HG03520 (cell line): ENCODE results near the gene MXD4.
A peak's percentile ranks its signal among the peaks of the same experiment; 100 is the strongest.

ENCODE experiments used
- ATAC-seq: cut with Tn5 transposase; IDR thresholded peaks from one replicate; pipeline ENCODE4 v1.9.1; 2021; ENCODE audit warnings: mild to moderate bottlenecking, moderate library complexity; ENCODE audit not compliant: unreplicated experiment

The MXD4 gene

GRCh38 chr4:2251795-2252529 is 9.9 kb downstream of the MXD4 start:
- ATAC-seq: no peak

DNA sequence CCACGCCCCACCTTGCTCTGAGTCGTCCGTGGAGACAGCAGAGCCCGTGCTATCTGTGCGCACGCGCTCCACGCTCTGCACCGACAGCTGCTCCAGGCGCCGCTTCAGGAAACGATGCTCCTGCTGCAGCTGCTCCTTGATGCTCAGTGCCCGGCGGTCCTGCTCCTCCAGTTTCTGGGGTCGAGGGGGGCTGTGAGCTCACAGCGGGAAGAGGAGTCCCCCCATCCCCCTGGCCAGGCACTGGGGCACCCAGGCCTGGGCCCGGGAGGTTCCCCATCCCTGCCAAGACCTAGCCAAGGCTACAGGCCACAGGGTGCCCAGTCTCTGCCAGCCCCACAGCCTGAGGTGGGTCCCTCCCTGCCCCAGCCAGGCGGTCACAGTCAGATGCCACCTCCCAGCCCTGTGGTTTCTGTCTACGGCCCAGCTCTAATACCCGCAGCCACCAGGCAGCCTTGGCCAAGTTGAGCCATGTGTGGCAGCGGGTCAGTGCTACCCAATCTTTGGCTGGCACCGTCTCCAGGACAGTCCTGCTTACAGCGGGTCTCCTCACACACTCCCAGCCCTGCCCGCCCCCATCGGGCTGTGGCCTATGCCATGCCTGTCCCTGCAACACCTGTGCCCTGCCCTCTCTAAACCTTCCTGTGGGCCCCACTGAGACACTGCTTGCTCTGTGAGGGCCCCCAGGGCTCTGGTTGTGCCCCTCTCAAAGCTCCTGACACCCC is 10.7 kb downstream of the MXD4 start:
- no peak for ATAC-seq

DNA sequence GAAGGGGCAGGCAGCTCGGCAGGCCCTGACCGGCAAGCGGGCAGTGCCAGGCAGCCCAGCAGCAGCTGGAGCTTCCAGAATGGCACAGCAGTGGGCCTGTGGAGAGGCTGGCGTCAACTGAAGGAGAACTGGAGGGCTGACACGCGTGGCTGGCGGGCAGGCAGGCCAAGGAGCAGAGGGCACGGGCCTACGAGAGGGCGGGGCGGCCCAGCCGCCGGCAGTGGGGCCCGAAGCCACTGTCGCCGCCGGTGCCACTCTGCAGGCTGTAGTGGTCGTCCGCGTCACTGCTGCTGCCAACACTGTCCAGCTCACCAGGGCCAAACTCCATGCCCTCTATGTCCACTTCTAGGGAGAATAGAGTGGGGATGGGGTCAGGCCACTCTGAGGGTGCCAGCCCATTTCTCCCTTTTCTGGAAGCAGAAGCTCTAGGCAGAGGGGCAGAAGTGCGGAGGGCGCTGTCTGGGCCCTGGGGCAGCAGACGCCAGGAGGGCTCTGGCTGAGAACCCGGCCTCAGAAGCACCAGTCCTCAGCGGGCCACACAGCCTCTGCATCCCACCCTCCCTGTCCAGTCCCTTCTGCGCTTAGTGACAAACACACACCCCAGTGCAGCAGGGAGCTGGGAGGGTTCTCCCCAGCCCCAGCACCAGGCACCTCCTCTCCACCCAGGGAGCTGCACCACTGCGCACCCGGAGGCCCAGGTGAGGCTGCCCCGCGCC is 11.4 kb downstream of the MXD4 start:
- no peak for ATAC-seq

DNA sequence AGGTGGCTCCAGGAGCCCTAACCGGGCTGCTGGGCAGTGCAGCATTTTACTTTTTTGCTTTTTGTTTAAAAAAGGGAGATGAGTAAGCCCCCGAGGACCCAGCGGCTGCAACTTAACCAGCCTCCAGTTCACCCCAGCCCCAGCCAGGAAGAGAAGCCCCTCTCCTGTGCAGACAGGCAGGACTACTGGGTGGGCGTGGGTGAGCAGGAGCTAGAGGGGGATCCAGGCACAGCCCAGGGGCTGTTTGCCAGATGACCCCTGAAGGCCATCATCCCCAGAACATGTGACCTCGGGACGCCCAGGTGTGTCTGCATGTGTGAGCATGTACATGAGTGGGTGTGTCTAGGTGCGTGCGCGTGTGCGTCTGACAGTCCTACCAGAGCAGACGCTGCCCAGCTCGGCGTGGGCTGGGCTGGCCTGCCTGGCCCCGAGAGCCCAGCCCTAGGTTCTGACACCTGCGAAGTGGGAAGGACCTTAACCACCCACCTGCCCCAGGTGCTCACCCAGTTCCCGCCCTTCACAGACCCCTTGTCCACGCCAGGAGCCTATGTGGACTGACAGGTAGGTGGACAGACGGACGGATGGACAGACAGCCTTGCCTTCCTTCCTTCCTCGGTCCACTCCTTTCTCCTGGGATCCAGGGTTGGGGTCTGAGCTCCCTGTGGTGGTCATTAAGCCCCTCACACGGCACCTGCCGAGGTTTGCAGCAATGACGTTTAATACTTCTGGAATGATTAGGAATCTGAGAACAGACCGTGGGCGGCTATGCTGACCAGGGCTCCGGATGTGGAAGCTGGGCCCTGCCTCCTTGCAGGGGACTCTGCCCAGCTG is 12.2 kb downstream of the MXD4 start:
- ATAC-seq: no peak

- ATAC-seq: no peak
Measured at GRCh38 chr4:2248821-2249261, 13.1 kb downstream of the MXD4 start.

DNA sequence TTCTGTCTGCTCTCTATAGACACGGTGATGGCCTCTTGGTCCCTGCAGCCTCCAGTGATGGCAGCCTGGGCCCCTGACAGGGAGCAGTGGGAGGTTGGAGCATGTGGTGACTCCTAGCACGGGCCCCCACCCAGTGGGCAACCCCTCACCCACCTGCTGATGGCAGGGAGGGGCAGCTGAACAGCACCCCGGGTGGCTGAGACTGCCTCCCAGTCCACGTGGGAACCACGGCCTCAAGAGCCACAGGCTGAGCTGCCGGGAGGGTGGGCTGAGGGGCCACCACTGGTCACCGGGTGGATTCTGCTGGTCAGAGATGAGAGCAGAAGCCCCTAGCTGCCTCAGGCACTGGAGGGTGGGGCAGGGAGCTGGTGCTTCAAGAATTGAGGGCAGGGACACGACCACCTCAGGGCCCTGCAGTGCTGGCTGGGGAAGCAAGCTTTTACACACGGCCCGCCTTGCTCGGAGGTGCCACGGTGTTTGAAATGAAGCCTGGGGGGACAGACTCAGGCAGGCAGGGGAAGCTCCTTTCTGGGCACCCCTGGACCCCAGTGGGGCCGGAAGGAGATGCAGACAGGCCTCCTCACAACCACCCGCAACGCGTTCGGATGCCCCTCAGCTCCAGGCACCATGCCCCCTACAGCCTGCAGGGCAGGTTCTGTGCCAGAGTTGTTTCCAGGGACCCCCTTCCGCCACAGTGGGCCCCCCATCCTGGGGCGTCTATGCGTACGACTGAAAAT is 13.7 kb downstream of the MXD4 start:
- ATAC-seq: no peak

DNA sequence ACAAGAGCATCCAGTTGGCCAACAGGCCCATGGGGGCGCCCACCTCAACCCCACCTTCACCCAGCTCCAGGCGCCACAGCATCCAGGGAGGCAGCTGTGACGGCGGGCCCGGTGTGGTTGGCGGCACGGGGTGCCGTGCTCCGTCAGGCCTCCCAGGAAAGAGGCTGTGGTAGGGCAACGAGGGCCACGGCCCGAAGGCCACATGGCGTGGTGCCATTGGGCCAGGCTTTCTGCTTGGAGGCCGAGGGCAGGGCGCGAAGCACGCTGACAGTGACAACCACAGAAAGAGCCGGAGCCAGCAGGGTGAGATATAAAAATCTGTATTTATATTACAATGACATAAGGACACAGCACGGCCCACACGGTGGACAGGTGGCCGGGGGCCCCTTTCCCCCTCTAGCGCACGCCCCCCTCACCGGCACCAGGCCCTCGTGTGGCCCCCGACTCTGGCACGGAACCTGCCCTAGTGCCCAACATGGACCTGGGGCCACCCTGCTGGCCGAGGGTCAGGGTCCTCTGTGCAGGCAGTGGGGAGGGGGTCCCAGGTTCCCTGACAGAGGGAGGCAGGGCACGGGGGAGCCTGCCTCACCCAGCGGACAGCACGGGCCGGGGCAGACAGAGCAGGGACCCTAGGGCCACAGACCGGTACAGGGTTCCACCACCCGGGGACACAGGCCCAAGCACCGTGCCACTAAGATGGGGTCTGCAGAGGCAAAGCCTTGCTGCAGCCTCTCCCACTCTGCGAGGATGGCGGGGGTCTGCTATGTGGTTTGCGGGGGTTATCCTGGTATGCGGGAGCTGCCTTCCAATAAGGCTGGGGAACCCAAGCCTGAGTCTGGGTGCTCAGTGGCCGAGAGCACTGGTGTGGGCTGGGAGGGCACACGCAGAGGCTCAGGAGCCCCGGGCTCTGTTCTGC is 14.5 kb downstream of the MXD4 start:
- no peak for ATAC-seq

GRCh38 chr4:2246384-2247127 is 15.4 kb downstream of the MXD4 start:
- no peak for ATAC-seq

DNA sequence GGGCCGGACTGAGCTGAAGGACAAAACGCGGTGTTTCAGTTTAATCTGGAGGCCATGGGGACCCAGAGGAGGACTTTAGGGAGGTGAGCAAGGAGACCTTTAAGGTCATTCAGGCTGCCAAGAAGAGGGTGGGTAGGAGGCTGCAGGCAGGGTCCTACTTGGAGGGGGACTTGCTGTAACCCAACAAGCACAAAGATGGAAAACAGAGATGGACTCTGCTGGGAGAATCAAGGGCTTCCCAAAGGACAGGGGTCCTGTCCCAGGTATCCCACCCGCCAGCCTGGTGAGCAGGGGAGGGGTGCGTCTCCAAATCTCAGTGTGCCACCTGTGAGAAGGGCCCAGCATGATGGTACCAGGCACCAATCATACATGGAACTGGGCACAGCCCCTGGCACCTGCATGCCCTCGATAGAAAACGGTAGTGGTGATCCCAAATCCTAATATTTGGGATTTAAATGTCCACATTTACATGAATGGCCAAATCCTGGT is 16.1 kb downstream of the MXD4 start:
- ATAC-seq: no peak

GRCh38 chr4:2245057-2245786 is 16.7 kb downstream of the MXD4 start:
- ATAC-seq: no peak

- ATAC-seq: no peak
Measured at GRCh38 chr4:2243681-2244380, 18.1 kb downstream of the MXD4 start.

DNA sequence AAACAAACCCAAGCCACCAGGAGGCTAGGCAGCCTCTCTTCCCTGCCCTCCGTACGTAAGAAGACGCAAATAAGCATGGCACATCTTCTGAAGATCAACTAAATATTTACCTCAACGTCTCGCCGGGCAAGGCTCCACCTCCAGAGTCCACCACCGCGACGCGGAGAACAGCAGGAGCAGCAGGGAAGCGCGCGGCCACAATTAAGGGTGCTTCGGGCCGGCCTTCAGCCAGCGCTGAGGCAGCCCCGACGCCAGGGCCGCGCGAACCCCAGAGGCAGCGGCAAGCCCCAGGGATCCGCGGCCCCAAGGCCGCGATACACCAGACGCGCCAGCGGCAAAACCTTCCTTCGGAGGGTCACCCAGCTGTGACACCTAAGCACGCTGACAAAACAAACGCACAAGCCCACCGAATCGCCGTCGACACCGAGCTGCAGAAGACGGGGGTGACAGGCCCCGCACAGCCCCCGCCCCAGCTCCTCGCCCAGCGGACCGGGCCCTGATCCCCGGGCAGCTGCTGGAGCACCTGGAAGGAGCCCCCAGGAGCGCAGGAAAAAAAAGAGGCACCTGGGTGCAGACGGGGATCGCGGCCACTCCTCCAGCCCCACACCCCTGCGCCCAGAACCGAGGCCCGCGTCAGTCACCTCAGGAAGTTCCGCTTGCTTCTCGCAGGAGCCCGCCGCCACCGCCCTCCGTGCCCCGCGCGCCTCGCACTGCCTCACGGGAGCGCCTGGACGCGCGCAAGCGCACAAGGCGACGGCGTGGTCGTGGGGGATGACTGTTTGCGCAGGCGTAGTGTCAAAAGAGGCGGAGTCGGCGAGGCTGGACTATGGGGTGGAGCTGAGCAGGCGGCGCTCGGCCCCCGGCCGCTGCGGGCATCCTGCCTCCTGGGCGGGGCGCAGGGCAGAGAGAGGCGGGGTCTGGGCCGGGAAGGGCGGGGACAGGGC is 20.2 kb downstream of the MXD4 start, which contains the start of the genes HAUS3 and POLN:
Gene HAUS3, minus strand, starts transcription at position 712 of the 944 bp plus-strand sequence. CDS start 1,175 bp downstream, outside the sequence.
Gene POLN, minus strand, starts transcription at position 712 of the 944 bp plus-strand sequence. CDS start 12,890 bp downstream, outside the sequence.
- ATAC-seq: peak; percentile 79

DNA sequence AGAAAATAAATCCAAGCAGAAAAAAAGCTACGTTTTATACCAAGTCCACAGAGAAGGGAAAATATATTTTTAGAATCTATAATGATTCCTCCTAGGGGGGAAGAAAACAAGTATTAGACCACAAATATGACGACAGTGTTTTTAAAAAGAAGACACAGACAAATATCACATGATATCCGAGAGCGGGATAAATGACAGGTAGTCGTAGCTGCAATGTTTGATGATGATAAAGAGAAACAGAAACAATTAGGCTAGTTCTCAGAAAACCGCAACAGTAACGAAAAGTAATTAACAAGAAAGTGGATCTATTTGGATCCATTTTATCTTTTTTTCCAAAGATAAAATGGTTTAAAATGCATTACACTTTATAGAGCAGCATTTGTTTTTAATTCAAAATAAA is 20.9 kb downstream of the MXD4 start:
- ATAC-seq: no peak

- no peak for ATAC-seq
Measured at GRCh38 chr4:2236944-2237666, 24.8 kb downstream of the MXD4 start.

GRCh38 chr4:2231082-2231481 is 30.8 kb downstream of the MXD4 start:
- no peak for ATAC-seq
